HG03378 (cell line): ENCODE measurements around the gene SULF2.
"Not testable (repeated sequence)": the region's sequence is repeated elsewhere in the genome, so short reads cannot be mapped to it uniquely, and the experiment has no call there.

Source experiments
- ATAC-seq: cut with Tn5 transposase; IDR thresholded peaks from one replicate; pipeline ENCODE4 v1.9.1; 2021; ENCODE audit warnings: mild to moderate bottlenecking, moderate library complexity; ENCODE audit not compliant: unreplicated experiment

SULF2 gene

DNA sequence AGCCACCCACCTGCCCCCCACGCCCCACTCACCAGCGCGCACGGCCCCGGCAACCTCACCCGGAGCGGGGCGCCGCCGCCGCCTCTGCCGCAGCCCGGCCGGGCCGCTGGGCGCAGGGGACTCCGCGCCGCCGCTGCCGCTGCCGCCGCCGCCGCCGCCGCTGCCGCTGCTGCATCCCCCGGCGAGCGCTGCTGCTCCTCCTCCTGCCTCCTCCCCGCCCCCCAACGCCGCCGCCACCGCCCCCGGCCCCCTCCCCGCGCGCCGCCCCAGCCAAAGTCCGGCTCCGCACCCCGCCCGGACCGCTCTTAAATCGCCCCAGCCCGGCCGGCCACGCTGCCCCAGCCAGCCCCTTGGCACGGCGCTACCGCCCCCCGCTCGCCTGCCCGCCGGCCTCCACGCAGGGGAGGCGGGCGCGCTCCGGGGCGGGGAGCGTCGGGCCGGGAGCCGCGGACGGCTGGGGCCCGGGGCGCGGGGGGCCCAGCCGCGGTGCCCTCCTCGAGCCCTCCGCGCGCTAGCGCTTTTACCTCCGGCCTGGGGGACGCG, at the start of gene SULF2:
TSS of gene SULF2 (minus strand) at position 171 of the 543 bp plus-strand sequence. CDS start 28,118 bp downstream, outside the sequence.
- ATAC-seq = no peak

DNA sequence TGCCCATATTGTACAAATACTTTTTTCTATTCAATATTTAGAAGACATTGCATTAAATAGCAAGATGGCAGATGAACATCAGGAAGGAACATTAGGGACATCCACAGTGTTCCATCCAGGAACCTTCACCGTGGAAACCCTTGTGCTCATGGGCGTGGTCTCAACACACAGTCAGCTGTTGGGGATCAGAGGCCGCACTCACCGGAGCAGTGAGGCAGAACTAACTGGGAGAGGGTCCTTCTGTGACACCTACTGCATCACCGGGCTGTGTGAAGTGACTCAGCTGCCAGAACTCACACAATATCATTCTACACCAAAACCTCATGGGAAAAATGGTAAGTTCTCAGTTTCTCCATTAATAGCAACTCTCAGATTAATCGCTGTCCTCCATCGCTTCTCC, 46.4 kb upstream of the SULF2 start:
- not testable (repeated sequence) for ATAC-seq

DNA sequence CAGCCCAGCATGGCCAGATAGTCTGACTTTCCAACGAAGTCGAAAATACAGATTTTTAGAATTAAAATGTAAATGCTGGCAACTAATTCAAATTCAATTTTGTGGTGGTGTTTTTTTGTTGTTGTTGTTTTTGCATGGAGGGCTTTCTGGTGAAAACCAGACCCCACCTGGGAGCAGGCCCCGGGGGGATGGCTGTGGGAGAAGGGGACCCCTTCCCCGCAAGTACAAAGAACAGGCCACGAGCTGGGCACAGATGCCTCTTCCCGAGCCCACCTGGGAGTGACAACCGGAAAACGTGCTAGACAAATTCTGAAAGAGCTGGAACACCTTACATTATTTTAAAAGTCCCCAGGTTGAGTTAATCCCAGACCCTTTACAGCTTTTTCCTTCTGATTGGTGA, 41.4 kb upstream of the SULF2 start:
- ATAC-seq = not testable (repeated sequence)

DNA sequence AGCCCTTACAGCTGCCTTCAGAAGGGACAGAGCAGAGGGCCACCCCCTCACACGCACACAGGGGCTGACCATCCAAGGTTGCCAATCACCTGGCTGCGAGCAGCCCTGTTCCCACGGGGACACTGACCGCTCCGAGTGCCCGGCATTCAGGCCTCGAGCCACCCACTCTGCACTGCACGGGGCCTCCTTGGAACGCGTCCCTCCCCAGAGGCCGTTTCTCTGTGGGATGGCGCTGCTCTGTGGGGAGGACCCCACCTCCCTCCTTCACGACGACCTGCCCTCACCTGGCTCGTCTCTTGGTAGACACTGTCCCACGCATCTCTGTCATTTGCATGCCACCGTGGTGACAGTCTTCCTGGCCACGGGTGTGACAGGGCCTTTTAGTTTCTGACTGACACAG, 40.7 kb upstream of the SULF2 start:
- ATAC-seq = not testable (repeated sequence)

DNA sequence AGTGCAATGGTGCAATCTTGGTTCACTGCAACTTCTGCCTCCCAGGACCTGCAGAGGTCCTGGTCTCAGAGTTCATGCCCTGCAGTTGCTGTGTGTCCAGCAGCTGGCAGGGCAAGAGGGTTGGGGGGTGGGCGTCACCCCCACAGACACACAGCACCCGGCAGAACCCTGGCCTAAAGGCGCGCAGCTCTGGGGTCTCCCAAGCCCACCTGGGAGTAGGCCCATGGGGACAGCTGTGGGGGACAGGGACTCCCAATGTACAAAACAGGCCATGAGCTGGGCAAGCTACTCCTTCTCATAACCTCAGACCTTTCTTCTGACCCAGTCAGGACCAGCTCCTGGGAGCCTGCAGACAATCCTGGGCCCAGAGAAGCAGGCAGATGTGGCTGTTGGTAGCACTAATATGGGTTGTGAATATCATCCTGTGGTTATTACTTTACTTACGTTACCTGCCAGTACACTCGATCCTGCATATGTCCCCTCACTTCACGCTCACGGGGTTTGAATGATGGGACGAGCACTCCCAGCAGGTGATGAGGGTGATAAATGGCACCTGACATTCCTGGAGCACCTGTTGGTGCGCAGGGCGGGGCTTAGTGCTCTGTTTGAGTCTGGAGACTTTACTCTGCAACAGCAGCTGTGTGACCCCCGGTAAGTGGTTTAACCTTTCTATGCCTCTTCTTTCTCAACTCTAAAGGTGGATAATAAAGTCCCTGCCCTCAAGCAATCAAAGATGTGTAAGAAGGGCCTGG, 39.9 kb upstream of the SULF2 start:
- ATAC-seq = no peak

DNA sequence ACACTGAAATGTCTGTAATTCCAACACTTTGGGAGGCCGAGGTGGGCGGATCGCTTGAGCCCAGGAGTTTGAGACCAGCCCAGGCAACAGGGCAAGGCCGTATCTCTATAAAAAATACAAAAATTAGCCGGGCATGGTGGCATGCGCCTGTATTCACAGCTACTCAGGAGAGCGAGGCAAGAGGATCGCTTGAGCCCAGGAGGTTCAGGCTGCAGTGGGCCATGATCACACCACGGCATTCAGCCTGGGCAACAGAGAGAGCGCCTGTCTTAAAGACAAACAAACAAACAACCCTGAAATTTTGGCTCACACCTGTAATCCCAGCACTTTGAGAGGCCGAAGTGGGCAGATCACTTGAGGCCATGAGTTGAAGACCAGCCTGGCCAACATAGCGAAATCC, 38.7 kb upstream of the SULF2 start:
- not testable (repeated sequence) for ATAC-seq

DNA sequence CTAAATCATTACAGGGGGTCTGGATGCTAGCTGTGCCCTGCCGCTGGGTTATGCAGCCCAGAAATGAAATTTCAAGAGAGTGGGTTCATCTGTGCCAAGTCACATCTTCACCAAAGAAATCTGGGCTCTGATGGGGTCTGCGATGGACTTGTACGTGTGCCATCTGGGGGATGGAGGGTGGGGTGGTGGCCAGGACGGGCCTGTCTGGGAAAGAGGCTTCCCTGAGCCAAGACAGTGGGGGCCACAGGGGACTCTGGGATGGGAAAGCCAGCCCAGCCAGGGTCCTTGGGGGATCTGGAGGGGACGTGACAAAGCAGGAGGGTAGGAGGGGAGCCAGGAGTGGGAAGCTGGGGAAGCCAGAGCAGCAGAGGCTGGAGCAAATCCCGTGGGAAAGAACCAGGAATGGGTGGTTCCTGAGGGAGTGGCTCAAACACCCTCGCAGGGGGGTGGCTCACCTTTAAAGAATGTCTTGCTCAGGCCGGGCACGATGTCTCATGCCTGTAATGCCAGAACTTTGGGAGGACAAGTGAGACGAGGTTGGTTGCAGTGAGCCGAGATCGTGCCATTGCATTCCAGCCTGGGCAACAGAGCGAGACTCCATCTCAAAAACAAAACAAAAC, 36.3 kb upstream of the SULF2 start:
- ATAC-seq = no peak

DNA sequence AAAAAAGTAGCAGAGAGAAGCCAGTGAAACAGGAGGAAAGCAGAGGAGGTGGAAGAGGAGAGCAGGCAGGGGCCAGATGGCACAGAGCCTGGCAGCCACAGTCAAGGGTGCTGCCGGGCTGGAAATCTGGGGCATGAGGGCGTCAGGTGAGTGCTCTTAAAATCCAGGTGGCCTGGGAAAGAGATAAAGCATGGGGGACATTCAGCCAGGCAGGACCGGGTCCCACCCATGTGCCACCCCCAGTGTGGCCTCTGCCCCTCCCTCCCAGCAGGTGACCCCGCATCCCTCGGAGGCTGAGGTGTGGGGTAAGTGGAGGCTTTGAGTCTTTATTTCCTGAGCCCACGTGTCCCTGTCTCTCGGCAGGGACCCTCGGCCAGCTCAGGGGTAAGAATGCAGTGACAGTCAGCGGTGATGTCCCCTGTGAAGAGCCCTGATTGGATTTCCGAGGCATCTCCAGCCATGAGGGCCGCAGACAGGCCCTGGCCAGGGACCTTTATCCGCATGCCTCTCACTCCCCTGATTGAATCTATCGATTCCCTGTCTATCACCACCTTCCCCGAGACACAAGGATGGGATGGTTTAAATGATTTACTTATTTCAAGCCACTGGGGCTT, 33.8 kb upstream of the SULF2 start:
- ATAC-seq = no peak

DNA sequence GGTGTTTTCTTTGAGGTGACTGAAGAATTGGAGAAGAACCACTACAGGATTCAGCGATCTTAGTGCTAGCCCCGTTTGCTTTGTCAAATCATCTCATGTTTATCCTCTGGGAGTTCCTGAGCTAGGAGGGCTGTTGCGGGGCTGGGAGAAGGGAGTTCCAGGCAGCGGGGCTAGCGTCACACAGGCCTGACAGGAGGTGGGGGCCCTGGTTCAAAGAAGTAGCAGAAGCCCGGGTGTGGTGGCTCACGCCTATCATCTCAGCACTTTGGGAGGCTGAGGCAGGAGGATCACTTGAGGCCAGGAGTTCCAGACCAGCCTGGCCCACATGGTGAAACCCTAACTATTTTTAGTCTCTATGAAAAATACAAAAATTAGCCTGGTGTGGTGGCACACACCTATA, 33.2 kb upstream of the SULF2 start:
- ATAC-seq = no peak

DNA sequence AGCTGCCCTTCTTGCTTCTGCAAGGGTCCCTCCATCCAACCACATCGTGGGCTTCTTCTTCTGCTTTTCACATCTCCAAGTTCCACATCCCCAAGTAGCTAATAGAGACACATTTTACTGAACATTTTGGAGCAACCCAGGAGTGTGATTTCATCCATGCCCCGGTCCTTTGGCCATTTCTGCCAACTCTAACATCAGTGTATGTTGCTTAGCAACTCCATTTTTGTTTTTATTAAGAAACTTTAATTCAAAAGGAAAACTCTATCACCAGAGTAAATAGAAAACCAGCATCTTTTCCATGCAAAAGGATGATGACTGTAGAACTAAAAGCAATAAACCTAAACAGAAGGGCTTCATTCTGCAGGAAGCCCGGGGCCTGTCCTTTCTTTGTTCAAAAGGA, 32.7 kb upstream of the SULF2 start:
- no peak for ATAC-seq

DNA sequence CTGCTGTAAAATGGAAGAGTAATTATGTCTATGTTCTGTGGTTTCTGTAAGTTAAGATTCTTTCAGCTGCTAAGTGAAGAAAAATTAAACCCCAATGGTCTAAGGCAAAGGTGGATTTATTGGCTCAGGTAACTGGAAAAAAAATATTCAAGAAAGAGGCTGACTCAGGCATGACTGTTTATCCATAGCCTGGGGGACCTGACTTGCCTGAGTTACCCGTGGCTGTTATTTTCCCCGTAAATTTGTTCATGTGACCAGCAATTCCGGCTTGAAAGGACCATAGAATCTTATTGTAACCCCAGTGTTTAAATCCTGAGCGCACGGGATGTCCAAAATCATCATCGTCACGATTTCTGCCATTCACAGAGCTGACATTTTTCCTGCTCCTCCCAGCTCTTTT, 32.3 kb upstream of the SULF2 start:
- ATAC-seq = no peak

DNA sequence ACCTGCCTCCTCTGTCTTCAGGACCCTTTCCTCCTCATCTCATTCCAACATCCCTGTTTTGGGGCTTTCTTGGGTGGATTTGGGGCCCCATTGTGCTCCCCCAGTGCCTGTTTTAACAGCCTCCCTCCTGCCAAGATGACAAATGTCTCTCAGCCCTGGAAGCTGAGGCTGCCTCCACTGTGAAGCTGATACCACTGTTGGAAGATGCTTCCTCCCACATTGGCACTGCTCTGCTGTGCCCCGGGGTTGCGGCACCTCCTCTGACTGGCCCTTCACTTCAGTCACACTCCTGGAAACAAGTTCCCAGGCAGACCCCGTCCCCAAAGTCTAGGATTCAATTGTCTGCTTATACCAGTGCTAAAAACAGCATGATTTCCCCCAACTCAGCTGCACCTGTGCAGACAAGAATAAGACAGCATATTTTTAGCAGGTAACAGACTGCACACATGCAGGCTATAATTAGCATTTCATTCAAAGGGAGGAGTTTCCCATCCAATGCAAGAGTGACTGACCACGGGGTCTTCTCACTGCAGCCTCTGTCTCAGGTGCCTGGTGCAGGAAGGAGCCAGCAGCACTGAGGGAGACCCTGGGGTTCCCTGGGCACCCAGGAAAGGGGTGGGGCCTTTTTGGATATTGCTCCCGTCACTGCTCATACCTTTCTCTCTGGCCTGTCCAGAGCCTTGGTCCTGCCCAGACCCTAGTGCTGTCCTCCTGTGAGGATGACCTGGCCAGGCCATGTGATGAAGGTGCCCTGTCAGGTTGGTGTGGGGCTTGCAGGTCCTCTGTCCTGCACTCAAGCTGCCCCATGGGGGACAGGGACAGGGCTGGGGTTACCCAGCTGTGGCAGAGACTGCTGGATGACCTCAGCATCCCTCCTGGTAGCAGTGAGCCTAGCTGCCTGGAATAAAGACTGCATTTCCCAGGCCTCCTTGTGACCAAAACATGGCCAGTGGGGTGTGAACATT, 31.5 kb upstream of the SULF2 start:
- ATAC-seq = no peak

DNA sequence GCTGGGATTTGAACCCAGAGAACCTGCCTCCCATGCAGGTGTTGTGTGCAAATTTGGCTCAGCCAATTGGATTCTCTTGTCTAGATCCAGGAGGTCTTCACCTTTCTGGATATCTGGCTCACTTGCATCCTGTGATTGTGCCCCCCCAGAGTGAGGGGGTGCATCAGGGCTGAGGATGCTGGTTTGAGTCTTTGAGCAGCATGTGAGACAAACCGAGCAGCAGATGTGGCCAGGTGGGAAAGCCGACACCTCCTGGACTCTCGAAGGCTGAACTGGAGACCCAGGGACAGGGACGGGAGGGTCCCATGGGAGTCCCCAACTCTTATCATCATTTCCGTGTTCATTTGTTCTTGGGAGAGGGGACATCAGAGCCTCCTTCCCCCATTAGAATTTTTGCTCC, 30.6 kb upstream of the SULF2 start:
- ATAC-seq = no peak

DNA sequence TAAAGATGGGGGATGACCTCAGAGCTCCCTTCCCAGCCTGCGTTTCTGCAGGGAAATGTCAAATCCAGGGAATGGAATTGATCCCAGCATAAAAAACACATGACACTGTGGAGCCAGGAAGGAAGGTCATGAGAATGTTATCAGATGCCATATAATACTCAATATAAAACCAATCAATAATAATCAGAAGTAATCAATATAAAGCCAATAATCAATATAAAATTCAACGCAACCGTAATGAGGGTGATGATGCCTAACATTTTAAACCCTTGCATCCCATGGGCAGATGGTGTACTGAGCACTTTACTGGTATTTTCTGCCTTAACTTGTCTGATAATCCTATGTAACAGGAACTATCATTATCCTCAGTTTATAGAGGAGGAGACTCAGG, 30.1 kb upstream of the SULF2 start:
- no peak for ATAC-seq

DNA sequence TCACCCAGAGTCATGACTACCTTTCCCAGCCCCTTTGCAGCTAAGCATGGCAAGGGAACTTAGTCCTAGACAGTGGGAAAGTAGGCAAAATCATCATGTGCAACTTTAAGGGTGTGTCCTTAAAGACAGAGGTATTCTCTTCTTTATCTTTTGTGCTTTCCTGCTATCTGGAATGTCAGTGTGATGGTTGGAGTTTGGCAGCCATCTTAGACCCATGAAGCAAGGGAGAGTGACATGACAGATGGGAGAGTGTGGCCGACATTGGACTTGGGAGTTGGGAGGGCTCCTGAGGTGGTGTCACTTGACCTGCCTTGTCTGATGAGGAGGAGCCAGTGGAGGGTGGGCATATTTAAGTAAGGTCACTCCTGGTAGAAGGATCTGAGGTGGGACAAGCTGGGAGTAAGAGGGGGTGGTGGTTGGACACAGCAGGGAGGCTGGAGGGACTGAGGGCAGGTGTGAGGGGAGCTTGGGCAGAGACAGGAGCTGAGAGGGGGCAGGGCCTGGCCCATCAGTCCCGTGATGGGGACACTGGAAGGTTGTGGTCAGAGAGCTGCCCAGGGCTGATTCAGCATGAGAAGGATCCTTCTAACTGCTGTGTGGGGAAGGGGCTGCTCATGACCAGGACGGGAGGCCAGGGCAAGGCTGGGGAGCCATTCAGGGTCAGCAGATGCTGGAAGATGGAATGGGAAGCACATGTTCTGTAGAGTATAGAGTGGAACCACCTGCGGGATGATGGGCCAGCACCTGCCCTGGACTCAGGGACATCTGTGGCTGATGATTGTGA, 29.5 kb upstream of the SULF2 start:
- no peak for ATAC-seq

DNA sequence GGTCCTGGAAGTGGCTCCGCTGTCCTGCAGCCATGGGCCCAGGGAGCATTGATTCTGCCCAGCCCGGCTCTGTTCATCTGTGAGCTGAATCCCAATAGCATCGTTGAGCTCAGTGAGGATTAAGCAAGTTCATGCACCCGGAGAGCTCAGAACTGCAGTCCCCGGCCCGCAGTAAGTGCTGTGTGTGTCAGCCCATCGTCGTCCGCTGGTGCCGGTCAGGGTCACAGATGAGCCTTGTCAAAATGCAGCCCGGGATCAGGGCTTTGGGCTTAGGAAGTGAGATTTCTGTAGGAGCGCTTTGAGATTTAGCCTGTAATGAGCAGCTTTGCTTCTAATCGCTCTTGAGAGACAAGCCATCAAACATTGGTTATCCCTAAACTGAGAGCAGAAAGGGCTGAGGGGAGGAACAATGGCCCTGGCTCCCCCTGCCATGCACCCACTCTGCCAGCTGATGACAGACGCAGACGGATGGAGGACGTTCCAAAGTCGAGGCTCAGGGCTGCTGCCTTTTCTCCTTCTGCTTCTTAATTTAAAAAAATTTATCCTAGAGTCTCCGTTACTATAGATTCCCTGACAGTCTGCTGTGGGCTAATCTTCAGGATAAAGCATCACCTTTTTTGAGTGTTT, 25.6 kb upstream of the SULF2 start:
- ATAC-seq = no peak

DNA sequence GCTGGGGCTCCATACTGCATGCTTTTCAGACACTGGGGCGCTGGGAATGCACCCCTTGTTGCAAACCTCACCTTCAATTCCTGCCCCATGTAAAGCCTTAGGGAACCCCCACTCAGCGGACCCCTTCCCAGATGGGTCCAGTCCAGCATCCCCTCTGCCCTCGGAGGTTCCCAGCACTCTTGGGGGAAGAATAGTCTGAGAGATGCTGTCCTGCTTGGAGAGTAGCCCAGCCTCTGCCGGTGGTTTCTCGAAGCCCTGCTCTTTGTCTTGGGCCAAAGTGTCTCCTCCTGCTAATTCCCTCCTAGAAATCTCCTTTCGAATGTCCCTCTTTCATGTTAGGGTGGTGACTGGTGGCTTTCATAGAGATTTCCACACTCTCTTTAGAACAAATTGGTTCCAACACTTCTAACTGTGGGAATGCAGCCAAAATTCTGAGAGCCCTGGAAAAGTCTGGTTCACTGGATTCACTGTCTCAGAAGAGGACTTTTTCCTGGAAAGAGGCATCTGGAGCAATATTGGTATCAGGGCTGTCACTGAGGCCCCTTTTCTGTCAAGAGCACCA, 24.9 kb upstream of the SULF2 start:
- ATAC-seq = no peak

DNA sequence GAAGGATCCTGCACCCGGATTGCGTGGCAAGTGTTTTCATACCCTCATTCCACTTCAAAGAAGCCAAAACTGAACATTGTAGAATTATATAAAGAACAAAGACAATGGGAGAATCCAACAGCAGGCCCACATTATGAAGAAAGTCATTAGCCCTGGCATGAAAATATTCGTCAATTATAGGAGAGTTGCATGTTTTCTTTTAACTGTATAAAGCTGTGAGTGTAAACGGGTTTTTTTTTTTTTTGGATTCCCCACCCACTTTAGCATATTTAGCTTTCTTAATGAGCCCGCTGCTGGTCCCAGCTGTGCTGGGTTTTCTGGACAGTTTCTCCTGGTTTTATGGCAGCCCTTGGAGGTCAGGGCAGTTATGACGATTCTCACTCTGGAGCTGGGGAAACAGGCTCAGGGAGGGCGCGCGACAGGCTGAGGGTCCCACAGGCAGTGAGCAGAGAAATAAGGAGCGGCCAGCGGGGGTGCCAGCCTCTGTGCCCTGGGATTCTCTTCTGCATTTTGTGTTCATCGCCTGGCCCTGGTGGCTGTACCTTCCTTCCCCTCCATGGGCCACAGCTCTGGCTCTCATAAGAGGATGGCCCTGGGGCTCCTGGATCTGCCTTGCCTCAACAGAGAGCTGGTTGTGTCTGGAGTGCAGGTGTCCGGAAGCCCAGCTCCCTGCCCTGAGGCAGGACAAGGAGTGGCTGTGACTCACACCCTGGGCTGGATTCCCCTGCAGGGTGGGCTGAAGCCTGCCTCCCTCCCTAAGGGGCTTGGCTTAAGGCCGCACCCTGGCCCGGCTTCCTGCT, 24.1 kb upstream of the SULF2 start:
- ATAC-seq = no peak
